Ovary (tissue), 3 donors: Measurements from ENCODE around the gene GNB5.

Experiments
- CTCF ChIP-seq, 3 donors: fragments of 450-650 bp in 2 of 3; fragments of 200-600 bp in 1 of 3; IDR thresholded peaks; one replicate each; pipeline versions ENCODE4 v1.5.1 to v1.8.0; 2016 to 2022; ENCODE audit warnings: antibody characterized with exemption in 3 of 3, mild to moderate bottlenecking in 1 of 3
- EP300 ChIP-seq: sonication (generic); formaldehyde crosslinking; IDR thresholded peaks from one replicate; pipeline ENCODE4 v1.6.1; 2017; ENCODE audit warnings: antibody characterized with exemption
- POLR2A ChIP-seq: fragments of 450-650 bp; IDR thresholded peaks from one replicate; pipeline ENCODE4 v1.6.1; 2017; ENCODE audit warnings: antibody characterized with exemption, mild to moderate bottlenecking, moderate library complexity
- donor health status: DM: no; HTN: no; CAD: no.

GRCh38 chr15:52158084-52158765 is 33.0 kb downstream of the GNB5 start:
- TF ChIP-seq CTCF (IDR thresholded peaks at IDR 0.05), result no peak
- no peak for TF ChIP-seq EP300
- TF ChIP-seq POLR2A, result no peak
